NOMO-1 treated with DMSO at 0.1 percent for 48 hours (cell line): ENCODE measurements around the gene CNN2.

Source experiments
- DNase-seq: peaks from one replicate; lab custom pipeline; 2025; ENCODE audit not compliant: unreplicated experiment; lab: John Stamatoyannopoulos, UW

The CNN2 gene

DNA sequence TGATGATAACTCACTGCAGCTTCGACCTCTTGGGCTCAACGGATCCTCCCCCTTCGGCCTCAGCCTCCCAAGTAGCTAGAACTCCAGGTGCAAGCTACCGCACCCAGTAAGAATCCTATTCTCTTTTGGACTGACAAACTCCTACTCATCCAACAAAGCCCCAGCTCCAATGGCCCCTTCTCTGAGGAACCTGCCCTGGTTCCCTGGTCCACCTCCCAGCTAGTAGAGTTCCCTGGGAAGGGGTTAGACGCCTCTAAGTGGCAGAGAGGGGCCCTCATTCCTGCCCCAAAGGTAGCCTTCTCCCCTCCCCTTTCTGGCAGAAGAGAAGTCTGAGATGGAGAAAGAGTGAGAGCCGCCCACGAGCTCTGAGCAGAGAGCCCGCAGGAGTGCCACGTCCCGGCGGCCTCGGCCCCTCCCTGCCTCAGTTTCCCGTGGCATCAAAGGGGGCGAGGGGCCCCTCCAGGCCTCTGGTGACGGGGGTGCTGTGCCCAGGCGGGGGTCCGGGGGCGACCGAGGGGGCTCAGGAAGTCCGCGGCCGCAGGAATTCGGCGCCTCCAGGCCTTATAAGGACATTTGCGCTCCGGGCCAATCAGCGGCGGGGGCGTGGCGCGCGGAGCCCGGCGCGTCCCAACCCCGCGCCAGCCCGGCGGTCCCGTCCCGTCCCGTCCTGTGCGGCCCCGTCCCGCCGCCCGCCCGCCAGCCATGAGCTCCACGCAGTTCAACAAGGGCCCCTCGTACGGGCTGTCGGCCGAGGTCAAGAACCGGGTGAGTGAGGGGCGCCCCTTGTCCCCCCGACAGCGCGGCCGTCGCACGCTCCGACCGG is at the start of gene CNN2:
Gene CNN2, plus strand, starts transcription at position 649 of the 823 bp plus-strand sequence. Its CDS starts 54 bp downstream, at position 703.
- peak; percentile 67 for DNase-seq

DNA sequence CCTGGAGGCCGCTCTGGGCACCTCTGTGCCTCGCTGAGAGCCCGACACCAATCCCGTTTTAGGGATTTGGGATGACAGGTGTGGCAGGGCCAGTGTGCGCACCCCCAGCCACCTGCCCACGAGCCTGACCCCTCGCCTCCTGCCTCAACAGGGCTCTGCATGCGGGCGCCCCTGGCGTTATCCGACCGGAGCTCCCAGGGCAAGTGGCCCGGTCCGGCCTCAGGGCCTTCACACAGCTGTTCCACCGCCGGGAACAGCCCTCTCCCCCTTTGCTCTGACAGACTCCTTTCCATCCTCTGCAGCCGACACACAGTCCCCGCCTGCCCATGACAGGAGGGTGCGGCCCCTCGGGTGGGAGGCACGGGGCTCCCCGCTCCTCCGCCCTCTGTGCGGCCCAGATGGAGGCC is 49.3 kb upstream of the CNN2 start:
- DNase-seq, result no peak

DNA sequence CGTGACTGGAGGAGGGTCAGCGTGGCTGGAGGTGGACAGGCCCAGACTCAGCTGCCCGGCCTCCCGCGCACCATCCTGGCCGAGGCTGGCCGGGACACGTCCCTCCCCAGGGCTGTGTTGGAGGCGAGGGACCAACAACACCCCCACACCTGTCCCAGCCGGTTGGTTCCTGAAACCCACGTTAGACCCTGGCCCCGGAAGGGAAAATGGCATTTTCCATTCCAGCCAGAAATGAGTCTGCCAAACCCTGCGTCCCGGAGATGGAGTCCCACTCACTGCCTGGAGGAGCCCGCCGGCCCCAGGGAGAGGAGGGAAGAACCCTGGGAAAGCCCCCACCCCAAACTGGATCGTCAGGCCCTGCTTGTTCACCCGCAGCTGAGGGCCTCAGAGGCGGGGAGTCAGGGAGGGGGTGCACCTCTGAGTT is 47.1 kb upstream of the CNN2 start:
- no peak for DNase-seq

- DNase-seq, result no peak
Observed at GRCh38 chr19:980133-980998, 46.0 kb upstream of the CNN2 start.

DNA sequence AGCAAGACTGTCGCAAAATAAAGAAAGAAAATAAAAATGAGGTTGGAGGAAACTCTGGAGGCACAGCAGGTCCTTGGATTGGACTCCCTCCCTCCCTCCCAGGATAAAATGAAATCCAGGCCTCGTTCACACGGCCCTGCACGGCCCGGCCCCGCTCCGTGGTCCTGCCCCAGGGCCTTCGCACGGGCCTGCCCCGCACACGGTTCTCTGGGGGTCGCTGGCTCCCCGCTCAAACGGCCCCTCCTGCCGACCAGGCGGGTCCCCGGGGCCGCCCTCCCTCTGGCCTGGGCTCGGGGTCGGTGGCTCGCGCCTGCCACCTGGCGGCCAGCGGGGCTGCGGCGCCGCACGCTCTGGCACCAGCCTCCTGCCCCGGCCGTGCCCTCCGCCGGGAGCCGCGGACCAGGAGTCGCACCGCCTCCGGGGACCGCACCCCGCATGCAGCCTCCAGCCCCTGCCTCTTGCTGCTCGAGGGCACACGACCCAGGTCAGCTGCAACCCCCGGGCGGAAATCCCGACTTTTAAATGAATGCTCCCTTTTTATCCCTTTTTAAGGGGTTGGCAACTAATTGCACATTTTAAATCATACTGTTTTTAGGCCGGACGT is 43.7 kb upstream of the CNN2 start:
- DNase-seq, result peak; percentile 54

DNA sequence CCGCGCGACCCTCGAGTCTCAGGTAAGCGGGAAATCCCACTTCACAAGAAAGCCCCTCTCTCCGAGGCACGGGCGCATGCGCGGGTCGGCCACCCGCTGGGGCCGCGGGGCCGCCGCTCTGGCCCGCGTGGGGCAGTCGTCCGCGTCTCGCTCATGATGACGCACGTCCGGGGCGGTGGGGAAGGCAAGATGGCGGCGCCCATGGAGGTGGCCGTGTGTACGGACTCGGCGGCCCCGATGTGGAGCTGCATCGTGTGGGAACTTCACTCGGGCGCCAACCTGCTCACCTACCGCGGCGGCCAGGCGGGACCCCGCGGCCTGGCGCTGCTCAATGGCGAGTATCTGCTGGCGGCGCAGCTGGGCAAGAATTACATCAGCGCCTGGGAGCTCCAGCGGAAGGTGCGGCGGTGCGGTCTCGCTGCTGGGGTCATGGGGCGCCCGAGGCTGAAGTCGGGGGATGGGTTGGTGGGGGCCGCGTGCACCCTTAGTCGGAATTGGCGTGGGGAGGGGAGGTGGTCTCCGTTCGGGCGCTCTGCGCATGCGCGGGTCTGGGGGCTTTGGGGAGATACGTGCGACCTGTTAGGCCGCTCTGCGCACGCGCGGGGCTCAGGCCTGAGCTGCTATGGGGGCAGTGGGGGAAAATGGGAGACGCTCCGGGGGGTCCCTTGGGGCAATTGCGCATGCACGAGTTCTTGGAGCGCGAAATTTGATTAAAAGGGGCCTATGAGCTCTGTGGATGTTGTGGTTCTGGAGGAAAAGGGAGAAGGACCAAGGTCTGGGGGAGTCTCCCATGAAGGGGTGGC is 42.0 kb upstream of the CNN2 start, which contains the start of gene WDR18:
Gene WDR18, plus strand, starts transcription at position 181 of the 803 bp plus-strand sequence. Its CDS starts 9 bp downstream, at position 190.
- peak; percentile 80 for DNase-seq

DNA sequence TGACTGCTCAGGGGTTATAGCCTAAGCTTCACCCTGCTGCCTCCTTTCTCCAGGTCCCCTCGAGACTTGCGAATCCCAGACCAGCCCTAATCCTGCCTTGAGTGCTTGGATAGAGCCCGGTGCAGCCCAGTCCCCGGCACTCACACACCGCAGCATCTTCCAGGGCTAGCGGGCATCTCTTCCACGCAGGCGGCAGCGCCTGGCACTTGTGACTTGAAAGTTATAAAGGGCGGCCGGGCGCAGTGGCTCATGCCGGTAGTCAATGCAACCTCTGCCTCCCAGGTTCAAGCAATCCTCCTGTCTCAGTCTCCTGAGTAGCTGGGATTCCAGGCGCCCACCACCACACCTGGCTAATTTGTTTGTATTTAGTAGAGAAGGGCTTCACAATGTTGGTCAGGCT is 40.3 kb upstream of the CNN2 start:
- DNase-seq, result no peak

- DNase-seq, result no peak
Observed at GRCh38 chr19:988081-988480, 38.3 kb upstream of the CNN2 start.

DNA sequence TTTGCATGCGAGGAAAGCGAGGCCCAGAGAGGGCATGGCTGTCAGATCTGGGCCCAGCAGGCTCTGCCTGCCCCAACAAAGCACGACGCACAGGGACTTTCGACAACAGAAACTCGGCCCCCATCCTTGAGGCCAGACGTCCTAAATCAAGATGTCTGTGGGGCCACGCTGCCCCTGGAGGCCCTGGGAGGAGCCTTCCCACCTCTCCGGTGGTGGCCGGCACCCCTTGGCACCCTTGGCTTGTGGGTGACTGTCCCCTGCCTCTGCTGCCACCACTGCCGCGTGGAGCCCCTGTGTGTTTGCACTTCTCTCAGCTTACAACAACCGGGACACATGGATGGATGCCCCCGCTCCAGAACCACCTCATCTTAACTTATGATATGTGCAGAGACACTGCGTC is 37.9 kb upstream of the CNN2 start:
- no peak for DNase-seq

GRCh38 chr19:989381-990081 is 36.9 kb upstream of the CNN2 start:
- DNase-seq, result no peak

DNA sequence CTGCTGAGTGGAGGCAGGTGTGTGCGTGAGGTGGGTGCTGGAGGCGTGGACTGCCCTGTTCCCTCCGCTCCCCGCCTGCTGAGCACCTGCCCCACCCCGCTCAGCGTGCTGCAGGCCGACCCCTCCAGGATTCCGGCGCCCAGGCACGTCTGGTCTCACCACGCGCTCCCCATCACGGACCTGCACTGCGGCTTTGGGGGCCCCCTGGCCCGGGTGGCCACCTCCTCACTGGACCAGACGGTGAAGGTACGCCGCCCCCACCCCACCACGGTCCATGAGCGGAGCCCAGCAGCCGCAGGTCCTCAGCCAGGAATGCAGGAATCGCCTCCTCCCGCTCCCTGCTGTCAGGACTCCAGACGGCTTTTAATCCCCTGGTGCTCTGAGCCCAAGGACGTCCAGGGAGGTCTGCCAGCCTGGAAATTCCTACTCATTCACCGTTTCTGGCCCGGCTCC is 36.3 kb upstream of the CNN2 start:
- DNase-seq, result no peak

GRCh38 chr19:990746-991145 is 35.7 kb upstream of the CNN2 start:
- no peak for DNase-seq

GRCh38 chr19:991174-991931 is 35.1 kb upstream of the CNN2 start:
- no peak for DNase-seq

DNA sequence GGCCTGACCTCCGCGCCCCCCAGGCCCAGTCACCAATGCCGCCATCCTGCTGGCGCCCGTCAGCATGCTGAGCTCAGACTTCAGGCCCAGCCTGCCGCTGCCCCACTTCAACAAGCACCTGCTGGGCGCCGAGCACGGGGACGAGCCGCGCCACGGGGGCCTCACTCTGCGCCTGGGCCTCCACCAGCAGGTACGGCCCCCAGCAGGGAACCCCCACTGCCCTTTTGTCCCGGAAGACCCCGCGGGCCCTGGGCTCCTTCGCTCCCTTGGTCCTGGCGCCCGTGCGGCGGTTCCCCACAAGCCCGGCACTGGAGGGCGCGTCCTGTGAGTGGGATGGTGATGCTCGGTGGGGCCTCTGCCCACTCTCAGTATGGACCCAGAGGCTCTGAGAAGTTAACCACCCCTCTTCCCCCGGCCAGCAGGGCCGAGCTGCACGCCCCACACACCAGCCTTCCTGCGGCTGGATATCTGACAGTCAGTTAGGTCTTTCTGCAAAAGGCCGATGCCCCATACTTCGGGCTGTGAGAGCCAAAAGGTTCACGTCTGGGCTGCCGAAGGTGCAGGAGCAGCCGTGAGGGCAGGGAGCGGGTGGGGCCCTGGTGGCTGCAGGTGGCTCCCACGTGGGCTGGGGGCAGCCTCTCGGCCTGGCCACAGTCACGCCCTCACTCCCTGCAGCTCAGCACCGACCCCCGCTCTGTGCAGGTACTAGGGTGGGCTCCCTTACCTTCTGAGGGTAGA is 34.3 kb upstream of the CNN2 start:
- no peak for DNase-seq

DNA sequence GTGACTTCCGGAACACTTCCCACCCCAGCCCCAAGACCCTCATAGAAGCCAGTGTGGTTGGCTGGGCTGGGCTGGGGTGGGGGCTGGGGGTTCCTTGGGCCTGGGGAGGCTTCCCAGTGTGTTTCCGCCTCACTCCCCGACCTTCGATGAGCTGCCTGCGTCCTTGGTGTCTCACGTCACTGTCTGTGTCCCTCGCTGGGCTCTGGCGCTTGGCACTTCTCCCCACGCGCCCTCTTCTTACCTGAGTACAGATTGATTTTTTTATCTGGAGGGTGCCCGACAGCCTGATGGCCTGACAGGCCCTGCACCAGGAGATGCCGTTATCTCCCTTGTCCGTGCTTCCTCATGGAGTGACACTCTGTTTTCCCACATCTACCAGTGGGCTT is 33.7 kb upstream of the CNN2 start:
- DNase-seq, result no peak

GRCh38 chr19:993361-993830 is 33.0 kb upstream of the CNN2 start:
- no peak for DNase-seq

DNA sequence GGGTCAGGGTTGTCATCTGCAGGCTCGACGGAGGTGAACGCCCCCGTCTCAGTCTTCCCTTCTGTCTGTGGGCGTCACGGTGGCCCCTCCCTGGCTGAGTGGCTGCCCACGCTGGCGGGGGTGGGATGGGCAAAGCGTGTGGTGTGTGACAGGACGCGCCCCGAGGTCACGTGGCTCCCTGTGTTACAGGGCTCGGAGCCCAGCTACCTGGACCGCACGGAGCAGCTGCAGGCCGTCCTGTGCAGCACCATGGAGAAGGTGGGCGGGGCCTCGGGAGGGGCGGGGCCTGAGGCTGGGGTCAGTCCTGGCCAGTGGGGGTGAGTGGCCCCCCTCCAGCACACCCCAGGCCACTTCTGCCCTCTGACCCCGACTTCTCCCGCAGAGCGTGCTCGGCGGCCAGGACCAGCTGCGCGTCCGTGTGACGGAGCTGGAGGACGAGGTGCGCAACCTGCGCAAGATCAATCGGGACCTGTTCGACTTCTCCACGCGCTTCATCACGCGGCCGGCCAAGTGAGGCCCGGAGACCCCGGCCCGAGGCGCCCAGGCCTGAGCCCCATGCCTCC is 32.5 kb upstream of the CNN2 start:
- DNase-seq, result no peak

- no peak for DNase-seq
Observed at GRCh38 chr19:994516-994915, 31.9 kb upstream of the CNN2 start.
